ENCODE data around the gene SUGP2. TPM values are rescaled to one million over a fixed set of nuclear protein-coding genes. Genes with fewer than 3 reads are reported as not detected.

SUGP2 gene
- total RNA-seq, 1 donor from 2014 or later = 72.6 TPM

- Histone ChIP-seq H3K4me3 (no peak overlapping the region), H3K27ac (no peak overlapping the region), H3K9me3 (no peaks in the 10 kb centered on the region), H3K4me1 (peaks cover 36% of the 10 kb centered on the region), H3K27me3 (ENCODE audit: low read depth) (no peaks in the 10 kb centered on the region), H3K36me3 (no peaks in the 10 kb centered on the region)
- ATAC-seq = no peak
- TF ChIP-seq, protein P1, sequence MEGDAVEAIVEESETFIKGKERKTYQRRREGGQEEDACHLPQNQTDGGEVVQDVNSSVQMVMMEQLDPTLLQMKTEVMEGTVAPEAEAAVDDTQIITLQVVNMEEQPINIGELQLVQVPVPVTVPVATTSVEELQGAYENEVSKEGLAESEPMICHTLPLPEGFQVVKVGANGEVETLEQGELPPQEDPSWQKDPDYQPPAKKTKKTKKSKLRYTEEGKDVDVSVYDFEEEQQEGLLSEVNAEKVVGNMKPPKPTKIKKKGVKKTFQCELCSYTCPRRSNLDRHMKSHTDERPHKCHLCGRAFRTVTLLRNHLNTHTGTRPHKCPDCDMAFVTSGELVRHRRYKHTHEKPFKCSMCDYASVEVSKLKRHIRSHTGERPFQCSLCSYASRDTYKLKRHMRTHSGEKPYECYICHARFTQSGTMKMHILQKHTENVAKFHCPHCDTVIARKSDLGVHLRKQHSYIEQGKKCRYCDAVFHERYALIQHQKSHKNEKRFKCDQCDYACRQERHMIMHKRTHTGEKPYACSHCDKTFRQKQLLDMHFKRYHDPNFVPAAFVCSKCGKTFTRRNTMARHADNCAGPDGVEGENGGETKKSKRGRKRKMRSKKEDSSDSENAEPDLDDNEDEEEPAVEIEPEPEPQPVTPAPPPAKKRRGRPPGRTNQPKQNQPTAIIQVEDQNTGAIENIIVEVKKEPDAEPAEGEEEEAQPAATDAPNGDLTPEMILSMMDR (IDR thresholded peaks at IDR 0.05) = no peak
- no peak for DNase-seq
- intact Hi-C loops (cut with DNase I) = no loop called here
Measured at GRCh38 chr19:19067276-19068072, 34.2 kb upstream of the SUGP2 start.

GRCh38 chr19:19064811-19065745 is 31.8 kb upstream of the SUGP2 start:
- intact Hi-C loops (cut with DNase I) = no loop called here
- DNase-seq (no peak), ATAC-seq (no peak)
- H3K27me3 ChIP-seq (ENCODE audit: low read depth) = no peaks in the 10 kb centered on the region
- H3K9me3 ChIP-seq = no peaks in the 10 kb centered on the region
- peak overlapping the region; percentile 76 for H3K4me3 ChIP-seq
- H3K4me1 ChIP-seq = peaks cover 43% of the 10 kb centered on the region
- no peaks in the 10 kb centered on the region for H3K36me3 ChIP-seq
- peak overlapping the region; percentile 58 for H3K27ac ChIP-seq
- TF ChIP-seq, protein P1 (IDR thresholded peaks at IDR 0.05) = no peak

- peak overlapping the region; percentile 76 for H3K4me3 ChIP-seq
- H3K27me3 ChIP-seq (ENCODE audit: low read depth) = no peaks in the 10 kb centered on the region
- DNase-seq = no peak
- H3K27ac ChIP-seq = peak overlapping the region; percentile 78
- TF ChIP-seq, protein P1 (IDR thresholded peaks at IDR 0.05) = peak; percentile 17
- ATAC-seq = peak in 1 of 2 donors; percentile 1
- intact Hi-C loops (cut with DNase I) = no loop called here
- H3K4me1 ChIP-seq = peaks cover 39% of the 10 kb centered on the region
- H3K9me3 ChIP-seq = no peaks in the 10 kb centered on the region
- H3K36me3 ChIP-seq = no peaks in the 10 kb centered on the region
Measured at GRCh38 chr19:19064098-19064722, 30.9 kb upstream of the SUGP2 start.

GRCh38 chr19:19063183-19064097 is 30.1 kb upstream of the SUGP2 start, which contains the start of gene SLC25A42:
Gene SLC25A42 (plus strand): TSS chr19:19063994. CDS start chr19:19096125, 32,131 bp downstream.
- peaks cover 31% of the 10 kb centered on the region for H3K4me1 ChIP-seq
- DNase-seq (peak; percentile 99), ATAC-seq (peak; percentile 97 to 98)
- H3K27me3 ChIP-seq (ENCODE audit: low read depth) = no peaks in the 10 kb centered on the region
- intact Hi-C loops (cut with DNase I) = no loop called here
- peaks cover under 1% of the 10 kb centered on the region for H3K36me3 ChIP-seq
- H3K4me3 ChIP-seq = peak within 1 kb of the TSS; percentile 76
- H3K27ac ChIP-seq = peak within 1 kb of the TSS; percentile 79
- TF ChIP-seq, protein P1 (IDR thresholded peaks at IDR 0.05) = no peak
- no peaks in the 10 kb centered on the region for H3K9me3 ChIP-seq
